Right lung (tissue), 5 donors: ENCODE data around the gene ZFAND5. TPM values are rescaled to one million over a fixed set of nuclear protein-coding genes. Genes with fewer than 3 reads are reported as not detected.

ENCODE experiments used
- DNase-seq, 2 donors: peaks; one replicate each; pipeline ENCODE4 v3.0.0-alpha.2; 2013
- polyA plus RNA-seq, 5 donors: library from polyadenylated mRNA; unstranded; fragments of 120-200 nt; gene quantifications; one replicate each; pipeline versions ENCODE4 v1.2.1 to v1.2.3, GENCODE V29; 2013; ENCODE audit warnings: inconsistent platforms in 1 of 5, low replicate concordance in 1 of 5; ENCODE audit not compliant: insufficient read length in 5 of 5, insufficient read depth in 1 of 5

ZFAND5 gene
- polyA plus RNA-seq, 5 donors, result 160 to 211 (median 181) TPM

GRCh38 chr9:72365525-72366256 is 683 bp upstream of the ZFAND5 start:
- peak in 1 of 2 donors; percentile 86 for DNase-seq

GRCh38 chr9:72363908-72364678 is 915 bp downstream of the ZFAND5 start:
- peak; percentile 46 to 67 for DNase-seq

- no peak for DNase-seq
Observed at GRCh38 chr9:72363236-72363635, 1.8 kb downstream of the ZFAND5 start.

- peak; percentile 70 to 83 for DNase-seq
Observed at GRCh38 chr9:72362680-72363139, 2.3 kb downstream of the ZFAND5 start.

- peak; percentile 21 to 25 for DNase-seq
Observed at GRCh38 chr9:72362118-72362531, 2.9 kb downstream of the ZFAND5 start.

GRCh38 chr9:72361217-72361616 is 3.8 kb downstream of the ZFAND5 start:
- no peak for DNase-seq

- no peak for DNase-seq
Observed at GRCh38 chr9:72360324-72360723, 4.7 kb downstream of the ZFAND5 start.

GRCh38 chr9:72356041-72356582 is 8.9 kb downstream of the ZFAND5 start:
- peak; percentile 33 to 62 for DNase-seq

- no peak for DNase-seq
Observed at GRCh38 chr9:72355153-72355552, 9.9 kb downstream of the ZFAND5 start.

- DNase-seq, result no peak
Observed at GRCh38 chr9:72354704-72355103, 10.3 kb downstream of the ZFAND5 start.

- DNase-seq, result no peak
Observed at GRCh38 chr9:72353455-72354116, 11.4 kb downstream of the ZFAND5 start.

GRCh38 chr9:72352911-72353388 is 12.1 kb downstream of the ZFAND5 start:
- DNase-seq, result no peak

- no peak for DNase-seq
Observed at GRCh38 chr9:72351538-72352453, 13.2 kb downstream of the ZFAND5 start.

GRCh38 chr9:72349911-72350310 is 15.1 kb downstream of the ZFAND5 start:
- DNase-seq, result no peak

- DNase-seq, result no peak
Observed at GRCh38 chr9:72349240-72349639, 15.8 kb downstream of the ZFAND5 start.

GRCh38 chr9:72346333-72346732 is 18.7 kb downstream of the ZFAND5 start:
- DNase-seq, result no peak

GRCh38 chr9:72338631-72339030 is 26.4 kb downstream of the ZFAND5 start:
- DNase-seq, result no peak

- DNase-seq, result no peak
Observed at GRCh38 chr9:72337286-72337685, 27.7 kb downstream of the ZFAND5 start.

GRCh38 chr9:72334658-72335337 is 30.2 kb downstream of the ZFAND5 start:
- no peak for DNase-seq

- DNase-seq, result no peak
Observed at GRCh38 chr9:72333709-72334108, 31.3 kb downstream of the ZFAND5 start.
